Endothelial cell of umbilical vein (primary cell): ENCODE data around the gene CXCR5.

ENCODE experiments used
- CTCF ChIP-seq, 2 donors: IDR thresholded peaks; 1 replicate in 1 of 2; 2 replicates in 1 of 2; pipeline ENCODE4 v1.5.1; 2011; ENCODE audit warnings: low read length in 2 of 2, mild to moderate bottlenecking in 2 of 2, moderate library complexity in 2 of 2, control low read depth in 1 of 2, inconsistent platforms in 1 of 2, low read depth in 1 of 2; ENCODE audit not compliant: insufficient read depth in 1 of 2; ENCODE audit errors: extremely low read depth in 1 of 2
- EZH2 ChIP-seq: IDR thresholded peaks from 2 replicates; pipeline ENCODE4 v1.6.1; 2012; ENCODE audit warnings: borderline replicate concordance, low read depth, mild to moderate bottlenecking, moderate library complexity, low read length, inconsistent platforms; ENCODE audit not compliant: severe bottlenecking
- MYC ChIP-seq: IDR thresholded peaks from one replicate; pipeline ENCODE4 v1.6.1; 2011; ENCODE audit warnings: mild to moderate bottlenecking, low read depth, low read length
- POLR2A ChIP-seq: IDR thresholded peaks from 2 replicates; pipeline ENCODE4 v1.6.1; 2012; ENCODE audit warnings: low read depth, mild to moderate bottlenecking, control low read depth, low read length
- POLR2AphosphoS5 ChIP-seq: IDR thresholded peaks from 2 replicates; pipeline ENCODE4 v1.6.1; 2012; ENCODE audit warnings: low read depth, mild to moderate bottlenecking, control low read depth, low read length, moderate library complexity; ENCODE audit not compliant: insufficient read depth

GRCh38 chr11:118901494-118902335 lies 18.0 kb downstream of the CXCR5 start:
- TF ChIP-seq POLR2A (no peak), POLR2AphosphoS5 (no peak), CTCF (IDR thresholded peaks at IDR 0.05; ENCODE audit: extremely low read depth in 1 of 2, insufficient read depth in 1 of 2, low read depth in 1 of 2, low read length in 2 of 2) (no peak), EZH2 (no peak), MYC (no peak)
